Raji (cell line): ENCODE results near the gene GGT6.

Experiments
- POLR2A ChIP-seq: IDR thresholded peaks from 2 replicates; pipeline ENCODE4 v1.6.1; 2011; ENCODE audit warnings: low read depth, low read length, control low read depth; ENCODE audit not compliant: insufficient read depth

The GGT6 gene, protein sequence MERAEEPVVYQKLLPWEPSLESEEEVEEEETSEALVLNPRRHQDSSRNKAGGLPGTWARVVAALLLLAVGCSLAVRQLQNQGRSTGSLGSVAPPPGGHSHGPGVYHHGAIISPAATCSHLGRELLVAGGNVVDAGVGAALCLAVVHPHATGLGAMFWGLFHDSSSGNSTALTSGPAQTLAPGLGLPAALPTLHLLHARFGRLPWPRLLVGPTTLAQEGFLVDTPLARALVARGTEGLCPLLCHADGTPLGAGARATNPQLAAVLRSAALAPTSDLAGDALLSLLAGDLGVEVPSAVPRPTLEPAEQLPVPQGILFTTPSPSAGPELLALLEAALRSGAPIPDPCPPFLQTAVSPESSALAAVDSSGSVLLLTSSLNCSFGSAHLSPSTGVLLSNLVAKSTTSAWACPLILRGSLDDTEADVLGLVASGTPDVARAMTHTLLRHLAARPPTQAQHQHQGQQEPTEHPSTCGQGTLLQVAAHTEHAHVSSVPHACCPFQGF

DNA sequence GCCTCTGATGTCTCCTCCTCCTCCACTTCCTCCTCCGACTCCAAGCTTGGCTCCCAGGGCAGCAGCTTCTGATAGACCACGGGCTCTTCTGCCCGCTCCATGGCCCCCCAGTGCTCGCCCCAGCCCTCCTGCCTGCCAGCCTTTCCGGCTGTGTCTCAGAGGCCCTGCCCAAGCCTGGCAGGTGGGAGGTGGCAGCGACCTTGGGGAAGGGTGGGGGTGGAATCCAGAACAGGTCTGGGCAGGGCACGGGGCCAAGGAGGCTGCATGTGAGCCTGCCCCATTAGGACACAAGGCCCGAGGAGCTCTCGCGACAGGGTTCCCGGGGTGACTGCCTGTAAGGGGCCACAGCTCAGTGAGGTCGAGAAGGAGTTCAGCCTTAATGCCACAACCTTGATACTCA lies at the start of gene GGT6:
Gene GGT6, minus strand, starts transcription at position 157 of the 400 bp plus-strand sequence. Its CDS starts 56 bp downstream, at position 101.
- no peak for TF ChIP-seq POLR2A

DNA sequence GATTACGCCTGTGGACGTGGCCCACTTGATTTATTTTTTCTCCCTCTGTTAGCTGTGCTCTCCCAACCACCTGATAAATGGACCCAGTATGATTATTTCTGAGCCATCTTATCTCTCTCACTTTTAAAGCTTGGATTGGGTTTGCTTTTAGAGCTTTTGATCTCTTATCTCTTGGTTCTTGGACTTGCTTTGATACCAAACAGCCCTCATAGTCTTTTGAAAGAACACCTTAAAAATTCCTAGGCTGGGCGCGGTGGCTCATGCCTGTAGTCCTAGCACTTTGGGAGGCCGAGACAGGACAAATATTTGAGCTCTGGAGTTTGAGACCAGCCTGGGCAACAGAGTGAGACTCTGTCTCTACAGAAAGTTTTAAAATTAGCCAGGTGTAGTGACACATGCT lies 49.8 kb upstream of the GGT6 start:
- no peak for TF ChIP-seq POLR2A

GRCh38 chr17:4609761-4610160 lies 49.4 kb upstream of the GGT6 start:
- TF ChIP-seq POLR2A, result no peak

- no peak for TF ChIP-seq POLR2A
These were observed 47.4 kb upstream of the GGT6 start for GRCh38 chr17:4607773-4608187.

DNA sequence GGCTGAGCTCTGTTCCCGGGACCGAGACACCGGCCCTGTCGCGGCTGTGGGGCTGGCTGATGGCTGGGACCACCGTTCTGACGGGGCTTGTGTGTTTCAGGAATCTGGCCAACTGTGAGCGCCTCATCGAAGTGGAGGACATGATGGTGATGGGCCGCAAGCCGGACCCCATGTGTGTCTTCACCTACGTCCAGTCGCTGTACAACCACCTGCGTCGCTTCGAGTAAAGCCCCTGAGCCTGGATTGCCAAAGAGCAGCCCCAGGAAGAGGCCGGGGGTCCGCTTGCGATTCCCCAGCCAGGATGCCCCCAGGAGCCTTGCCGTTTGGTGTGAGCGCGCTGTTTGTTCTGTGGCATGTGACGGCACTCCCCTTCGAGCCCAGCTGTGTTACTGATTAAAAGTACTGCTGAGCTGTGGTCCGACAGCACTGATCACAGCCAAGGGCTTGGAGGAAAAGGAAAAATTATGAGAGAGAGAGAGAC lies 46.9 kb upstream of the GGT6 start:
- TF ChIP-seq POLR2A, result no peak

GRCh38 chr17:4605826-4606225 lies 45.4 kb upstream of the GGT6 start:
- TF ChIP-seq POLR2A, result no peak

DNA sequence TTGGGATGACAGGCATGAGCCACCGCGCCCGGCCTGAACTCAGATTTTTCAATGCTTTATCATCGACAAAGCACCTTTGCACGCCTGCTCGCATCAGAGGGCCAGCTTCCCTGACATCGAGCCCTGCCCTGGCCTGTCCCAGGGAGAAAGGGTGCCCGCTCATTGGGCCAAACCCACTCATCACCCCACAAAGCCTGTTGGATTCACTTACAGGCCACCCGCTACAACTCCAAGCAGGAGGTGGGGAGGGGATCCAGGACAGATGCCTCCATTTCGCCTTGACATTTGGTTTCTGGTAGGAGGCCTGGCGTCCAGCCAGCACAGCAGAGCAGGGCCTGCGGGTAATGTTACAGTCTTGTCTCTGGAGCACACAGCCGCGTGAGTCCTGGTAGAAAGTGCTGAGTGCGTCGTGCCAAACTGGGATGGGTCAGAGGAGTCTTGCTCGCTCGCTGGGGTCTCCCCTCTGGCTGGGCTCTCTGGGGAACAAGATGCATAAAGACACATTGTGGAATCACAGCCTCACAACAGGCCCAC lies 43.8 kb upstream of the GGT6 start:
- TF ChIP-seq POLR2A, result no peak

- no peak for TF ChIP-seq POLR2A
These were observed 41.7 kb upstream of the GGT6 start for GRCh38 chr17:4602041-4602440.

GRCh38 chr17:4601326-4601725 lies 40.9 kb upstream of the GGT6 start:
- TF ChIP-seq POLR2A, result no peak

DNA sequence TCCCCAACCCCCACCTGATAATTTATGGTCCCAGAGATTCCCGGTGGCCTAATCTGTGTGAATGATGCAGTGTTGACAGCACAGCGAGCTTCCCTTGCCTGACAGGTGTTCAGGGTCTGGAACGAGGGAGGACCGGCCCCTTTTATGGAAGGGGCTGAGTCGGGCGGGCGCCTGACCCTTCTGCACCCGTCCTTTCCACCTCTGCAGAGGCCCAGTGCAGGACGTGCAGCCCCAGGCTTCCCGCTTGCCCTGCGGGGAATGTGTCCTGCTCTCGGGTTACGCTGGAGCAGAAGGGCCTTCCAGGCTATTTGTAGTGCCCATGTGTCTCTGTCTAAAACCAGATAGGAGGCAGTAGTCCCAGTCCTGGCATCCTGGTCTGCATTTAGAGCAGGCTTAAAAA lies 40.2 kb upstream of the GGT6 start:
- TF ChIP-seq POLR2A, result no peak

- TF ChIP-seq POLR2A, result no peak
These were observed 39.3 kb upstream of the GGT6 start for GRCh38 chr17:4599505-4600281.

DNA sequence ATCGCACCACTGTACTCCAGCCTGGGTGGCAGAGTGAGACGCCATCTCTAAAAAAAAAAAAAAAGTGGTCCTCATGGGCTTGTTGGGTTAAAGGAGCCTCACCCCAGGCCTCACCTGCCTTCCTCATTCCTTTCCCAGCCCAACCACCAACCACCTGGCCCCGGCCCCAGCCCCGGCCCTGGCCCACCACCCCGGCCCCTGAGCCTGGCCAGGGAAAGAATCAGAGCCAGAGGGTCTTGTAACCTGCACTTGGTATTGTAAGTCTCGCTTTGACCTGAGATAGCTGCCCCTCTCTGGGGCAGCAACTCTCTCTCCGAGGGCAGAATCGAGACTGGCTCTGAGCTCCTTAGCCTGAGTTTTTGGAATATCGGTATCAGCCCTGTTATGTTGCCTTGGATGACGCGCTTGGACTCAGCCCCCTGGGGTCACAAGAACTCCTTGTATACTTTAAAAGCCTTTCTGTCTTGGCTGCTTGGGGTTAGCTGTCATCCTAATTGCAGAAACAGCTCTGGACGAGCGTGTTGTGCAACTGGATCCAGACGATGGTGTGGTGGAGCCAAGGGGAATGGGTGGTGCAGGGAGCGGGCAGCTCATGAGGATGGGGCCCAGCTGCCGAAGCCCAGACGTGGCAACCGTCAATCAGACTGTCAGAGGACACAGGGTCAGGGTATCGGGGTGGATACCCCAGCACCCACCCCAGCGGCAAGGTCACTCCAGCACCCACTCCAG lies 38.6 kb upstream of the GGT6 start:
- no peak for TF ChIP-seq POLR2A

- no peak for TF ChIP-seq POLR2A
These were observed 37.6 kb upstream of the GGT6 start for GRCh38 chr17:4597975-4598374.

DNA sequence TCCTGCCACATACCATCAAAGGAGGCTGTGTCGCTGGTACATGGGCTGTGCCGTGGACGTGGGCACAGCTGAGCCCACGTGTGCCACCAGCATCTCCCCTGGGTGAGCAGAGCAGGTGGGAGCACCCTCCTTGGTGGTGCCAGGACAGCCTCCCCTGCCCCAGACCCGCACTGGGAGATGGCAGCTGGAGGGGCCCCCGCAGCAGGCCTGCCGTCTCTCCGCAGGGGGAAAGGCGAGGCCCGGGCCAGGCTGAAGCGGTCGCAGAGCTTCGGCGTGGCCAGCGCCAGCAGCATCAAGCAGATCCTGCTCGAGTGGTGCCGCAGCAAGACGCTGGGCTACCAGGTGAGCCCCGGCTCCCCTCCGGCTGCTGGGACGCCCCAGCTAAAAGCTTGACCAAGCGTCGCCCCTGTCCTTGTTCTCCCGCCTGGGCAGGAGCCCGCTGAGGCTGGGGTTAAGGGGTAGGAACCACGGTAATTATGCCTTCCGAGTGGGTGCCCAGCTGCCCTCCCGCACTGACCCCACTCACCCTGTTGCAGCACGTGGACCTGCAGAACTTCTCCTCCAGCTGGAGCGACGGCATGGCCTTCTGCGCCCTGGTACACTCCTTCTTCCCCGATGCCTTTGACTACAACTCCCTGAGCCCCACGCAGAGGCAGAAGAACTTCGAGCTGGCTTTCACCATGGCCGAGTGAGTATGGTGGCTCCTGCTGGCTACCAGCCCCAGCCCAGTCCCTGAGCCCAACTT lies 36.4 kb upstream of the GGT6 start:
- no peak for TF ChIP-seq POLR2A

DNA sequence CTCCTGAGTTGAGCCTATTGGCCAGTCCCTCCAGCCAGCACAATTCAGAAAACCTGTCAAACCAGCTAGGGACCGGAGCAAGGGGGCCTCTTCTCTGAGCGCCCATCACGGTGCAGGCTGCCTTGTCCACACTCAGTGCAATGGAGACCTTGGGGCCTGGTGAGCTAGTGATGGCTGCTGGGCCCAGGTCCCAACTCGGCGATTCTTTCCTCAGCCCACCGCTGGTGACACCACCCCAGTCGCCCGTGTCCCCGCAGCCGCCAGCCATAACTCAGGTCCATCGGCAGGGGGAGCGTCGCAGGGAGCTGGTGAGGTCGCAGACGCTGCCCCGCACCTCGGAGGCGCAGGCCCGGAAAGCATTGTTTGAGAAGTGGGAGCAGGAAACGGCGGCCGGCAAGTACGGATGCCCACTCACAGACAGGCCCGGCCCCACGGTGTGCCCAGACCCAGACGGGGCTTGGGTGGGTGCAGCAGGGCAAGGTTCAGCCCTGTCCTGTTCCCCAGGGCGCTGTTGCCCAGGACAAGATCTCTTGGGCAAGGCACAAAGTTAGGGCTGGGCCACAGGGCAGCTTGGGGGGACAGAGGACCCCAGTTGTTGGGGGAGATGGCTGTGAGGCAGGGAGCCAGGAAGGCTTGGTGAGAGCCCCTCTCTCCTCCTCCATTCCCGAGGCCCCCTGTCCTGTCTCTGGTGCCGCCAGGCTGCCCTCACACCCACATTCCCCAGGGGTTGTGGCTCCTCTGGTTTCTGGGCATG lies 34.7 kb upstream of the GGT6 start:
- TF ChIP-seq POLR2A, result no peak
